ENCODE measurements around the gene NDUFB3. TPM values are rescaled to one million over a fixed set of nuclear protein-coding genes. Genes with fewer than 3 reads are reported as not detected.

NDUFB3 gene
- polyA plus RNA-seq, 1 donor (not counting 4 experiments of a cell fraction or from before 2014, with no cell fraction given) = 220 TPM

DNA sequence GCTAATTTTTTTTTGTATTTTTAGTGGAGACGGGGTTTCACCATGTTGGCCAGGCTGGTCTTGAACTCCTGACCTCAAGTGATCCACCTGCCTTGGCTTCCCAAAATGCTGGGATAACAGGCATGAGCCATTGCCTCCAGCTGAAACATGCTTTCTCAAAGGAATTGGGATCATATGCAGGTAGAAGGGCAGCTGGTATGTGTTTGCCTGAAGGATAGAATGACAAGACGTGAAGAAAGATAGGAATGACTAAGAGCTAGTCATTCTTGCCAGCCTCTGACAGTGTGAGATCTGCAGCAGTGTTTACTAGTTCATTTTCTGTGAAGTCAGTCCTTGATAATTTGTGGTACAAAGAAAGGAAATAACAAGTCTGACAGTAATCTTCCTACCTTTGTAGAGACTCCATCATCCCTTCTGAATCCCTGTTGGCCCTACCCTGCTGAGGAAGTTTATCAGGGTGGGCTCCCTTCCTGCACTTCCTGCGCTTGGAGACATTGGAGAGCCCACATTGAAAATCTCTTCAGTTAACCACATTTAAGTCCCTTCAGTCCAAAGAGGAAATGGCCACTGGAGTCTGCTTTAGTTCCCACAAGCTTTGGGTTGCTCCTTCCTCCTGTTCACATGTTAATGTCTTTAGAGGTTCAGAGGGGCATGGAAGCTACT lies 58.9 kb downstream of the NDUFB3 start:
- peak overlapping the region; percentile 55 for H3K9ac ChIP-seq (ENCODE audit: control insufficient read depth, extremely low read depth, insufficient read depth, low read length)
- dilution Hi-C loops (cut with MboI; ENCODE audit: extremely low pct_ligation_motif_present, low sequenced_read_pairs) = no loop called here
- TF ChIP-seq CTCF (optimal IDR thresholded peaks at IDR 0.05 in 1 of 3, IDR thresholded peaks at IDR 0.05 in 1 of 3, conservative IDR thresholded peaks at IDR 0.05 in 1 of 3; ENCODE audit: extremely low read depth in 1 of 3, insufficient read depth in 2 of 3, low read length in 3 of 3) = no peak
- no peak for TF ChIP-seq EZH2 (IDR thresholded peaks at IDR 0.05; ENCODE audit: low read length)
- peak overlapping the region; percentile 74 for H3K27ac ChIP-seq (ENCODE audit: control insufficient read depth, insufficient read depth, low read length)
- FAIRE-seq (peak; percentile 84), DNase-seq (ENCODE audit: low read depth, low spot score) (peak; percentile 91)
- no peaks in the 10 kb centered on the region for H3K9me1 ChIP-seq (ENCODE audit: control insufficient read depth, extremely low read depth, insufficient read depth, low read length)
- H2AFZ ChIP-seq (ENCODE audit: control insufficient read depth, low read length) = no peak overlapping the region
- no peaks in the 10 kb centered on the region for H3K27me3 ChIP-seq (ENCODE audit: control insufficient read depth, extremely low read depth, insufficient read depth, low read length)
- peaks cover 75% of the 10 kb centered on the region for H3K4me1 ChIP-seq (ENCODE audit: control insufficient read depth, extremely low read depth, insufficient read depth, low read length)
- peaks cover 38% of the 10 kb centered on the region for H3K79me2 ChIP-seq (ENCODE audit: control insufficient read depth, insufficient read depth, low read length)
- H3K9me3 ChIP-seq (ENCODE audit: control insufficient read depth, low read depth, low read length) = no peaks in the 10 kb centered on the region
- H3K4me2 ChIP-seq (ENCODE audit: control insufficient read depth, extremely low read depth, insufficient read depth, low read depth, low read length) = peak overlapping the region; percentile 10
- H3K4me3 ChIP-seq (ENCODE audit: control insufficient read depth in 2 of 3, extremely low read depth in 1 of 3, insufficient read depth in 2 of 3, low read depth in 1 of 3, low read length in 3 of 3) = no peak overlapping the region
- no peaks in the 10 kb centered on the region for H4K20me1 ChIP-seq (ENCODE audit: control insufficient read depth, extremely low read depth, insufficient read depth, low read length)
- H3K36me3 ChIP-seq (ENCODE audit: control insufficient read depth in 2 of 2, extremely low read depth in 1 of 2, insufficient read depth in 2 of 2, low read length in 2 of 2) = peaks cover 4 to 9% of the 10 kb centered on the region in 2 experiments

DNA sequence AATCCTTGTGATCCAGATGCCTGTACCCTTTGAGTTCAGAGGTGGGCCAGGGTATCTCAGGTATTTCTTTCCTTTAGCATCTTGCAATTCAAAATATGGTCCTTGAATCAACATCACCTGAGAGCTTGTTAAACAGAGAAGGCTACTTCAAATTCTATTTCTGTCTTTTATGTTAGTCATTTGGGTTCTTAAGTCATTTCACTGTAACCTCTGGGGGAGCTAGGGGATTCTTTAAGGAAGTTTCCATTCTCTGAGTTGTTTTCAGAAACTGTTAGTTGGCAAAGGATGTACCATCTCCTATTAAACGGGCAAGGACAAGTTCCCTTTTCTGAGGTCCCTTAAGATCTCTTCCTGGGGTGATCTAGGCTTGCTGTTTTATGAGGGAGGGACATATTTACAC lies 60.7 kb downstream of the NDUFB3 start:
- Histone ChIP-seq H4K20me1 (ENCODE audit: control insufficient read depth, extremely low read depth, insufficient read depth, low read length) (no peaks in the 10 kb centered on the region), H3K9ac (ENCODE audit: control insufficient read depth, extremely low read depth, insufficient read depth, low read length) (no peak overlapping the region), H3K27ac (ENCODE audit: control insufficient read depth, insufficient read depth, low read length) (no peak overlapping the region), H3K4me1 (ENCODE audit: control insufficient read depth, extremely low read depth, insufficient read depth, low read length) (peaks cover 66% of the 10 kb centered on the region), H3K4me2 (ENCODE audit: control insufficient read depth, extremely low read depth, insufficient read depth, low read depth, low read length) (no peak overlapping the region), H3K4me3 (ENCODE audit: control insufficient read depth in 2 of 3, extremely low read depth in 1 of 3, insufficient read depth in 2 of 3, low read depth in 1 of 3, low read length in 3 of 3) (no peak overlapping the region), H3K36me3 (ENCODE audit: control insufficient read depth in 2 of 2, extremely low read depth in 1 of 2, insufficient read depth in 2 of 2, low read length in 2 of 2) (peaks cover 12 to 27% of the 10 kb centered on the region in 2 experiments), H3K9me1 (ENCODE audit: control insufficient read depth, extremely low read depth, insufficient read depth, low read length) (no peaks in the 10 kb centered on the region), H3K79me2 (ENCODE audit: control insufficient read depth, insufficient read depth, low read length) (peaks cover 35% of the 10 kb centered on the region), H2AFZ (ENCODE audit: control insufficient read depth, low read length) (no peak overlapping the region), H3K9me3 (ENCODE audit: control insufficient read depth, low read depth, low read length) (no peaks in the 10 kb centered on the region), H3K27me3 (ENCODE audit: control insufficient read depth, extremely low read depth, insufficient read depth, low read length) (no peaks in the 10 kb centered on the region)
- TF ChIP-seq CTCF (optimal IDR thresholded peaks at IDR 0.05 in 1 of 3, IDR thresholded peaks at IDR 0.05 in 1 of 3, conservative IDR thresholded peaks at IDR 0.05 in 1 of 3; ENCODE audit: extremely low read depth in 1 of 3, insufficient read depth in 2 of 3, low read length in 3 of 3) (no peak), EZH2 (IDR thresholded peaks at IDR 0.05; ENCODE audit: low read length) (no peak)
- DNase-seq (ENCODE audit: low read depth, low spot score) (no peak), FAIRE-seq (no peak)
- dilution Hi-C loops (cut with MboI; ENCODE audit: extremely low pct_ligation_motif_present, low sequenced_read_pairs) = no loop called here

Small RNA genes within 50 kb of the gene (small RNA-seq; reads per million reads assigned to genes)
- 0 reads per million in 3 experiments for gene RNU6-1206P (ENCODE audit: insufficient read length in 3 of 3, low read depth in 3 of 3, low replicate concordance in 1 of 3)

Other genes starting within 250 kb of the NDUFB3 start
- gene CLK1, start 207.3 kb upstream of the NDUFB3 start, polyA plus RNA-seq = 40.2 to 70.4 TPM (median 48.0 TPM) in 3 replicates
- 28.1 to 84.0 TPM (median 47.2 TPM) in 3 replicates for gene PPIL3, start 182.9 kb upstream of the NDUFB3 start, polyA plus RNA-seq
- gene NIF3L1, start 182.6 kb upstream of the NDUFB3 start, polyA plus RNA-seq = 44.8 to 67.1 TPM (median 49.8 TPM) in 3 replicates
- gene ORC2, start 108.3 kb upstream of the NDUFB3 start, polyA plus RNA-seq = 6.3 to 13.5 TPM (median 9.0 TPM) in 3 replicates
- gene HYCC2, start 330 bp upstream of the NDUFB3 start, polyA plus RNA-seq = 4.0 to 8.0 TPM (median 7.4 TPM) in 3 replicates
- 34.2 to 49.0 TPM (median 37.3 TPM) in 3 replicates for gene CFLAR, start 44.2 kb downstream of the NDUFB3 start, polyA plus RNA-seq
- 5.0 to 7.1 TPM (median 6.6 TPM) in 3 replicates for gene CASP10, start 111.1 kb downstream of the NDUFB3 start, polyA plus RNA-seq
- 21.3 to 27.0 TPM (median 22.7 TPM) in 3 replicates for gene CASP8, start 188.5 kb downstream of the NDUFB3 start, polyA plus RNA-seq